HG03139 (cell line): ENCODE data around the gene YBX2.

ENCODE experiments used
- ATAC-seq: cut with Tn5 transposase; IDR thresholded peaks from one replicate; pipeline ENCODE4 v1.9.1; 2021; ENCODE audit not compliant: unreplicated experiment

Gene YBX2

DNA sequence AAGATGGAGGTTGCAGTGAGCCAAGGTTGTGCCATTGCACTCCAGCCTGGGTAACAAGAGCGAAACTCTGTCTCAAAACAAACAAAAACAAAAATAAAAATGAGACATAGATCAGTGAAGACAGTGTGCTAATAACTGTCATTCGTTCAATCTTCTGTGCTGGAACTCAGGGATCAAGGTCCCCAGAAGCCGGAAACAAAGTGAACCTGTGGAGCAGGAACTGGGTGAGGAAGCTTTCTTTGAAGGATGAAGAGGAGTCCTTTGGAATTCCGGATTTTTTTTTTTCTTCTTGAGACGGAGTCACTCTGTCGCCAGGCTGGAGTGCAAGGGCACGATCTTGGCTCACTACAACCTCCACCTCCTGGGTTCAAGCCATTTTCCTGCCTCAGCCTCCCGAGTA lies 15.0 kb downstream of the YBX2 start:
- ATAC-seq = no peak

- no peak for ATAC-seq
Observed at GRCh38 chr17:7266784-7267183, 27.7 kb downstream of the YBX2 start.

GRCh38 chr17:7263801-7264078 lies 30.7 kb downstream of the YBX2 start:
- ATAC-seq = no peak

GRCh38 chr17:7262935-7263800 lies 31.3 kb downstream of the YBX2 start:
- no peak for ATAC-seq

DNA sequence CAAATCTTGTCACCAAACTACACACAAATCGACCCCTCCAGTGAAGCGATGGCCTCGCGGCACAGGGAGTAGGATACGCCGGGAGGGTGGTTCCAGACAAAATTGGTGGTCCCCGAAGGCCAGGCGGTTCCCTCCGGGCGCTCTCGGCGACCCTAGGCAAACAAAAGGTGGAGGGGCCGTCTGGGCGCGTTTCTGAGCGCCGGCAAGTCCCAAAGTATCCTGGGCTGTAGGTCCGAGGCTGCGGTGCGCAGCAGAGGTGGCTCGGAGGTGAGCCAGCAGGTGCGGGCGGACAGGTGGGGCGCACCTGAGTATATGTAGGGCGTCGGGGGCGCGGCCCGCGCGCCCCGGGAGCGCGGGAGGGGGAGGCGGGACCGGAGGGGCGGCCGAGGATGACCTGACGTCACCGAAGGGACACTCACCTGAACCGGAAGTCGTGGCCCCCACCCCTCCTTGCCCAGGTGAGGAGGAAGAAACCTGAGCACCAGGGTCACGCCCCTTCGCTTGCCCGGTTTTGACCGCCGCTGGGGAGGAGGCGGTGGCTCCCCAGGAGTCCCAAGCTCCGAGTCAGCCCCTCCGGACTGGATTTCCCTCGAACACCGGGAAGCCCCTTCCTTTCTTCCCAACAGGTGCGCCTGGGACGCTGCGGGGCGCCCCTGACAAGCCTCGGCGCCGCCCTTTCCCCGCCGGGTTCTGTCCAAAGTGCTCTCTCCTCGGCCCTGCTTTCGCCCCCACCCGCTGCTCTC lies 32.1 kb downstream of the YBX2 start, which contains the start of gene CLDN7:
TSS of gene CLDN7 (minus strand) at position 287 of the 743 bp plus-strand sequence. CDS start 435 bp downstream, outside the sequence.
- no peak for ATAC-seq

DNA sequence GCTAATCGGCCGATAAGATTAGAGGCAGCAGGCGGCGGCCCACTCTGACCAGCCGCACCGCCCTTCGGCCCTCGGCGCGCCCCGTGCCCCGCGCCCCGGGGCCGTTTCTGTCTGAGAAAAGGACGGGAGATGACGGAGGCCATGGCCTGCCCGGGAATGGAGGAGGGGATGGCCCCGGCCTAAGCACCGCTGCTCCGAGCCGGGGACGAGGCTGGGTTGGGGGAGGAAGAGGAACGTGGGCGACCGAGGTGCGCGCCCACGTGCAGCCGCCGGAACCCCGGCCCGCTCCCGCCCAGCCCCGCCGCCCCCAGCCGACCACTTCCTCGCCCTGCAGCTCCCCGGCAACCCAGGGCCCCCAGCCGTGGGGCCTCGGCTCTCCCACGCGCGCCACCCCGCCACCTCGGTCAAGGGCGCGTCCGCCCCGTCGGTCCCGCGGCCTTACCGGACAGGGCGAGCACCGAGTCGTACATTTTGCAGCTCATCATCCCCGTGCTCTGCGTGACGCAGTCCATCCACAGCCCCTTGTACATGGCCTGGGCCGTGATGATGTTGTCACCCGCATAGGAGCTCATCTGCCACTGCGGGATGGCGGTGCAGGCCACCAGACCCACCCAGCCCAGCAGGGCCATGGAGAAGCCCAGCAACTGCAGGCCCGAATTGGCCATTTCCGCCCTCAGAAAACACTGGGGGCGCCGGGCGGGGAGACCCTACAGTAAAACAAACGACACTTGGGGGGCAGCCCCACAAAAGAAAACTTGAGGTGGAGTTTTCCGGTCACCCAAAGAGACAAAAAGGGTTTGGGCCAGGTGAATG lies 32.9 kb downstream of the YBX2 start:
- no peak for ATAC-seq

DNA sequence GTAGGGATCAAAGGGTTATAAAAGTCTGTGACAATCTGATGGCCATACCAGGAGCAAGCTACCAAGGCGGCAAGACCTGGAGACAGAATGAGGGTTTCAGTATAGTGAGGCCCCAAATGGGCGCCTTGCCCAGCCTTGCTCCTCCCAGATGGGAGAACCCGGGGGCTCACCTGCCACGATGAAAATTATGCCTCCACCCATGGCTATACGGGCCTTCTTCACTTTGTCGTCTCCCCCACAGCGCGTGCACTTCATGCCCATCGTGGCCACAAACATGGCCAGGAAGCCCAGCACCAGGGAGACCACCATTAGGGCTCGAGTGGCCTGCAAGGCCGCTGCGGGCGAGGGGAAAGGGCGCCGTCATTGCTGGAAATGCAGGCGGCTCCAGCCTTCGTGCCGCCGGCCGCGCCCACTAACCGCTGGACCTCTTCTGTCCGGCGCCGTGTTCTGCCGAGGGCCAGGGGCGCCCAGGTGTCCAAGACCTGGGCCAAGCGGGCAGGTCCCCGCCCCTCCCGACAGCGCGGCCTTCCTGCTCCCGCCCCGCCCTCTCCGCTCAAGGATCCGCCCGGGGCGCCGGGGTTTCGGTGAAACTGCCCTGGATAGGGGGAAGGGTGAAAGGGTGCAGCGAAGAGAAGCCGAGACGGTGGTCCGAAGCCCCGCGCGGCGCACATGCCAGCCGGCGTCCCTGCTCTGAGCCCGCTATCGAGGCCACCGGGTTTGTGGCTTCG lies 33.6 kb downstream of the YBX2 start:
- ATAC-seq = no peak

DNA sequence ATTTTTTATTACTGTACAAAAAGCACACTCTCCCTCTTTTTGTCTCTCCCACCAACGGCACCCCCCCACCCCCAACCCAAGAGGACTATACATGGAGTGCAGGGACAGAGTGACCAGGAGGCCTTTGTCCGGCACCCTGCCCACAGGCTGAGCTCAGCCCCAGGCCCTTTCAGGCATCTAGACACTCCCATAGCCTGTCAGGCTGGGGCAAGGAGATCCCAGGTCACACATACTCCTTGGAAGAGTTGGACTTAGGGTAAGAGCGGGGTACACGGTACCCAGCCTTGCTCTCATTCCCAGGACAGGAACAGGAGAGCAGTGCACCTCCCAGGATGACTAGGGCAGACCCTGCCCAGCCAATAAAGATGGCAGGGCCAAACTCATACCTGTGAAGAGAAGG lies 34.3 kb downstream of the YBX2 start:
- ATAC-seq = no peak

- no peak for ATAC-seq
Observed at GRCh38 chr17:7259555-7259889, 34.9 kb downstream of the YBX2 start.

DNA sequence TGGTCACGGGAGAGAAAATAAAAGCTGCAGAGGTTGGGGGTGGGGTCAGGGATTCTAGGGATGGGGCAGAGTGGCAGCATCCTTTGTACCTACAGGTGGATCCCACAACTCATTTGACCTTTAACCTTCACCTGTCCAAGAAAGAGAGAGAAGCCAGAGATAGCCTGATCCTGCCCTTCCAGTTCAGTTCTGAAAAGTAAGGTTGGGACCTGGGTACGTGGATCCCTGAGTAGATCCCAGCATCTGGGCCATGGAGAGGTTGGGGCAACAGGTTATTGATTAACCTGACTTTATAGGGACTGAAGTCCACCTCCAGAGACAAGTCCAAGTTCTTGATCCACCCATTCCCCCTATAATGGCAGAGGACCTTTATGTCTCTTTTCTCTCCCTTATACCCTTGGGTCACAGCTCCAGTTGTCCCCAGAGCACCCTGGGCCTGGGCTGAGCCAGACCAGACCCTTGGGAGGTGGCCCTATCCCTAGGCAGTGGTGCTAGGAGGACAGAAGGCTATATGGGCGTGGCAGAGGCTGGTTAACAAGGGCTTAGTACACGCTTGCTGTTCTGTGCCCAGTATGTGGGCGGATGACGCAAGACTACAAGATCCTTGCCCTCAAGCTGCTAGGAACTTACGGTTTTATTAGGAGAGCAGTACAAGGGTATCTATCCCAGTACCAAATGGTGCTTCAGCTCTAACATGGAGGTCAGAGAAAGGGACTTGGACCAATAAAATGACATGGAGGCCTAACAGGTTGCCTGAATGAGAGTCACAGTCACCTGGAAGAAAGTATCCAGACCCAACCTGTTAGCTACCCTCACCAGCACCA lies 35.5 kb downstream of the YBX2 start:
- ATAC-seq = no peak

GRCh38 chr17:7256766-7257456 lies 37.5 kb downstream of the YBX2 start:
- no peak for ATAC-seq

- ATAC-seq = no peak
Observed at GRCh38 chr17:7254511-7254910, 39.9 kb downstream of the YBX2 start.

GRCh38 chr17:7253082-7253481 lies 41.4 kb downstream of the YBX2 start:
- no peak for ATAC-seq

- ATAC-seq = peak; percentile 46
Observed at GRCh38 chr17:7252176-7253043, 42.0 kb downstream of the YBX2 start, which contains the start of gene ELP5. ELP5 (plus strand) TSS chr17:7252215; CDS start chr17:7252551, 336 bp downstream.

- ATAC-seq = peak; percentile 76
Observed at GRCh38 chr17:7251661-7252175, 42.7 kb downstream of the YBX2 start, which contains the start of gene CTDNEP1. CTDNEP1 (minus strand) TSS chr17:7251734; CDS start chr17:7251296, 438 bp downstream.

- ATAC-seq = no peak
Observed at GRCh38 chr17:7250695-7251627, 43.5 kb downstream of the YBX2 start.

GRCh38 chr17:7249830-7250229 lies 44.6 kb downstream of the YBX2 start:
- no peak for ATAC-seq
